ENCODE data around the gene NEDD9. TPM values are rescaled to one million over a fixed set of nuclear protein-coding genes. Genes with fewer than 3 reads are reported as not detected.
A peak's percentile ranks its signal among the peaks of the same experiment; 100 is the strongest.

Gene NEDD9
- total and polyA plus RNA-seq, 2 of the 13 experiments (the other 11 are each of a cell fraction or from before 2014, with no cell fraction given): 27.1 to 389 TPM

GRCh38 chr6:11251553-11252360 lies 19.3 kb upstream of the NEDD9 start (continued):
- TF ChIP-seq ZNF7 (CRISPR knock-in tag; IDR thresholded peaks at IDR 0.05) (no peak), ZXDC (CRISPR knock-in tag; IDR thresholded peaks at IDR 0.05) (0 out of 2 replicates have a peak, but pooled peaks have one; percentile 17), HNF4A (CRISPR knock-in tag; IDR thresholded peaks at IDR 0.05) (no peak), ZNF580 (CRISPR knock-in tag; IDR thresholded peaks at IDR 0.05; ENCODE audit: borderline replicate concordance, low read depth) (no peak), BORCS8-MEF2B (CRISPR knock-in tag; IDR thresholded peaks at IDR 0.05) (no peak), YEATS2 (CRISPR knock-in tag; IDR thresholded peaks at IDR 0.05; ENCODE audit: borderline replicate concordance) (no peak), PRDM4 (CRISPR knock-in tag; IDR thresholded peaks at IDR 0.05; ENCODE audit: borderline replicate concordance) (0 out of 2 replicates have a peak, but pooled peaks have one; percentile 48), ERF (CRISPR knock-in tag; IDR thresholded peaks at IDR 0.05) (0 out of 2 replicates have a peak, but pooled peaks have one; percentile 19)
- TF ChIP-seq, protein P1, sequence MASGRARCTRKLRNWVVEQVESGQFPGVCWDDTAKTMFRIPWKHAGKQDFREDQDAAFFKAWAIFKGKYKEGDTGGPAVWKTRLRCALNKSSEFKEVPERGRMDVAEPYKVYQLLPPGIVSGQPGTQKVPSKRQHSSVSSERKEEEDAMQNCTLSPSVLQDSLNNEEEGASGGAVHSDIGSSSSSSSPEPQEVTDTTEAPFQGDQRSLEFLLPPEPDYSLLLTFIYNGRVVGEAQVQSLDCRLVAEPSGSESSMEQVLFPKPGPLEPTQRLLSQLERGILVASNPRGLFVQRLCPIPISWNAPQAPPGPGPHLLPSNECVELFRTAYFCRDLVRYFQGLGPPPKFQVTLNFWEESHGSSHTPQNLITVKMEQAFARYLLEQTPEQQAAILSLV (CRISPR knock-in tag; IDR thresholded peaks at IDR 0.05; ENCODE audit: borderline replicate concordance): no peak
- TF ChIP-seq, protein P2, sequence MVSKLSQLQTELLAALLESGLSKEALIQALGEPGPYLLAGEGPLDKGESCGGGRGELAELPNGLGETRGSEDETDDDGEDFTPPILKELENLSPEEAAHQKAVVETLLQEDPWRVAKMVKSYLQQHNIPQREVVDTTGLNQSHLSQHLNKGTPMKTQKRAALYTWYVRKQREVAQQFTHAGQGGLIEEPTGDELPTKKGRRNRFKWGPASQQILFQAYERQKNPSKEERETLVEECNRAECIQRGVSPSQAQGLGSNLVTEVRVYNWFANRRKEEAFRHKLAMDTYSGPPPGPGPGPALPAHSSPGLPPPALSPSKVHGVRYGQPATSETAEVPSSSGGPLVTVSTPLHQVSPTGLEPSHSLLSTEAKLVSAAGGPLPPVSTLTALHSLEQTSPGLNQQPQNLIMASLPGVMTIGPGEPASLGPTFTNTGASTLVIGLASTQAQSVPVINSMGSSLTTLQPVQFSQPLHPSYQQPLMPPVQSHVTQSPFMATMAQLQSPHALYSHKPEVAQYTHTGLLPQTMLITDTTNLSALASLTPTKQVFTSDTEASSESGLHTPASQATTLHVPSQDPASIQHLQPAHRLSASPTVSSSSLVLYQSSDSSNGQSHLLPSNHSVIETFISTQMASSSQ (IDR thresholded peaks at IDR 0.05; ENCODE audit: low read depth): no peak
- TF ChIP-seq, protein P2 (CRISPR knock-in tag; IDR thresholded peaks at IDR 0.05; ENCODE audit: borderline replicate concordance): no peak
- TF ChIP-seq, protein P3, sequence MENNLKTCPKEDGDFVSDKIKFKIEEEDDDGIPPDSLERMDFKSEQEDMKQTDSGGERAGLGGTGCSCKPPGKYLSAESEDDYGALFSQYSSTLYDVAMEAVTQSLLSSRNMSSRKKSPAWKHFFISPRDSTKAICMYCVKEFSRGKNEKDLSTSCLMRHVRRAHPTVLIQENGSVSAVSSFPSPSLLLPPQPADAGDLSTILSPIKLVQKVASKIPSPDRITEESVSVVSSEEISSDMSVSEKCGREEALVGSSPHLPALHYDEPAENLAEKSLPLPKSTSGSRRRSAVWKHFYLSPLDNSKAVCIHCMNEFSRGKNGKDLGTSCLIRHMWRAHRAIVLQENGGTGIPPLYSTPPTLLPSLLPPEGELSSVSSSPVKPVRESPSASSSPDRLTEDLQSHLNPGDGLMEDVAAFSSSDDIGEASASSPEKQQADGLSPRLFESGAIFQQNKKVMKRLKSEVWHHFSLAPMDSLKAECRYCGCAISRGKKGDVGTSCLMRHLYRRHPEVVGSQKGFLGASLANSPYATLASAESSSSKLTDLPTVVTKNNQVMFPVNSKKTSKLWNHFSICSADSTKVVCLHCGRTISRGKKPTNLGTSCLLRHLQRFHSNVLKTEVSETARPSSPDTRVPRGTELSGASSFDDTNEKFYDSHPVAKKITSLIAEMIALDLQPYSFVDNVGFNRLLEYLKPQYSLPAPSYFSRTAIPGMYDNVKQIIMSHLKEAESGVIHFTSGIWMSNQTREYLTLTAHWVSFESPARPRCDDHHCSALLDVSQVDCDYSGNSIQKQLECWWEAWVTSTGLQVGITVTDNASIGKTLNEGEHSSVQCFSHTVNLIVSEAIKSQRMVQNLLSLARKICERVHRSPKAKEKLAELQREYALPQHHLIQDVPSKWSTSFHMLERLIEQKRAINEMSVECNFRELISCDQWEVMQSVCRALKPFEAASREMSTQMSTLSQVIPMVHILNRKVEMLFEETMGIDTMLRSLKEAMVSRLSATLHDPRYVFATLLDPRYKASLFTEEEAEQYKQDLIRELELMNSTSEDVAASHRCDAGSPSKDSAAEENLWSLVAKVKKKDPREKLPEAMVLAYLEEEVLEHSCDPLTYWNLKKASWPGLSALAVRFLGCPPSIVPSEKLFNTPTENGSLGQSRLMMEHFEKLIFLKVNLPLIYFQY (CRISPR knock-in tag; IDR thresholded peaks at IDR 0.05; ENCODE audit: borderline replicate concordance): no peak

Data from HepG2 (cell line).